B cell (primary cell): ENCODE measurements around the gene OR6B3. TPM values are rescaled to one million over a fixed set of nuclear protein-coding genes. Genes with fewer than 3 reads are reported as not detected.

Source experiments
- ATAC-seq: fragments of 200-7000 bp; cut with Tn5 transposase; one replicate; pipeline ENCODE4 v1.10.0; 2021; ENCODE audit warnings: low read depth, mild to moderate bottlenecking, moderate number of reproducible peaks, moderate library complexity
- CTCF ChIA-PET: fragments of 350-600 bp; sonication (Branson Sonifier 250); formaldehyde crosslinking; loops from one replicate; lab custom pipeline; 2021; ENCODE audit warnings: antibody characterized with exemption, inconsistent platforms; lab: Charles Lee
- POLR2A ChIA-PET: fragments of 350-600 bp; sonication (Branson Sonifier 250); formaldehyde crosslinking; loops from one replicate; lab custom pipeline; 2021; ENCODE audit warnings: antibody characterized with exemption; lab: Charles Lee
- DNase-seq: peaks from one replicate; pipeline ENCODE4 v3.0.0; 2013
- H2AFZ ChIP-seq: 2 replicates; pipeline ENCODE4 v1.6.1; 2012; ENCODE audit warnings: mild to moderate bottlenecking, low read depth, low read length; ENCODE audit not compliant: insufficient read depth, poor library complexity, severe bottlenecking
- H3K27ac ChIP-seq, 2 donors: 1 replicate in 1 of 2; 2 replicates in 1 of 2; pipeline ENCODE4 v1.5.1; 2012 to 2013; ENCODE audit warnings: low read length in 2 of 2, mild to moderate bottlenecking in 2 of 2, moderate library complexity in 1 of 2
- H3K27me3 ChIP-seq, 4 experiments: fragments of 200-600 bp in 1 of 4; sonication (generic) in 1 of 4; replicated peaks in 1 of 4; 1 replicate in 2 of 4; 2 replicates in 2 of 4; pipeline versions ENCODE4 v1.6.1 to v1.7.0; 2013 to 2016; ENCODE audit warnings: low read length in 3 of 4, mild to moderate bottlenecking in 2 of 4, mixed read lengths in 1 of 4, moderate library complexity in 1 of 4; ENCODE audit not compliant: insufficient read depth in 4 of 4, control insufficient read depth in 3 of 4; ENCODE audit errors: control extremely low read depth in 1 of 4
- H3K36me3 ChIP-seq, 2 experiments: replicated peaks in 1 of 2; 1 replicate in 1 of 2; 2 replicates in 1 of 2; pipeline versions ENCODE4 v1.6.1 to v1.7.1; 2013; ENCODE audit warnings: low read length in 1 of 2; ENCODE audit not compliant: insufficient read depth in 2 of 2, control insufficient read depth in 1 of 2; ENCODE audit errors: control extremely low read depth in 1 of 2, extremely low read depth in 1 of 2
- H3K4me1 ChIP-seq, 2 donors: fragments of 200-600 bp in 1 of 2; sonication (generic) in 1 of 2; 1 replicate in 1 of 2; 2 replicates in 1 of 2; pipeline versions ENCODE4 v1.5.1 to v1.6.1; 2013 to 2017; ENCODE audit warnings: low read length in 2 of 2; ENCODE audit not compliant: control insufficient read depth in 2 of 2, insufficient read depth in 2 of 2
- H3K4me2 ChIP-seq: replicated peaks from 2 replicates; pipeline ENCODE3; 2012; ENCODE audit warnings: mild to moderate bottlenecking, low read depth, low read length; ENCODE audit not compliant: poor library complexity, severe bottlenecking
- H3K4me3 ChIP-seq, 5 experiments: fragments of 200-600 bp in 1 of 5; sonication (generic) in 1 of 5; 1 replicate in 3 of 5; 2 replicates in 2 of 5; pipeline versions ENCODE4 v1.5.1 to v1.7.0; 2011 to 2016; ENCODE audit warnings: low read length in 4 of 5, mild to moderate bottlenecking in 4 of 5, low read depth in 2 of 5, control low read depth in 1 of 5, moderate library complexity in 1 of 5; ENCODE audit not compliant: insufficient read depth in 1 of 5; ENCODE audit errors: control extremely low read depth in 1 of 5, extremely low read depth in 1 of 5
- H3K79me2 ChIP-seq: fragments of 200-600 bp; sonication (generic); one replicate; pipeline ENCODE4 v1.6.0; 2016; ENCODE audit warnings: low read length; ENCODE audit not compliant: control insufficient read depth, insufficient read depth
- H3K9ac ChIP-seq: fragments of 200-600 bp; sonication (generic); 2 replicates; pipeline ENCODE4 v1.6.1; 2017; ENCODE audit warnings: mild to moderate bottlenecking, low read length, moderate library complexity
- H3K9me3 ChIP-seq, 3 donors: one replicate each; pipeline versions ENCODE4 v1.6.1 to v1.7.1; 2013; ENCODE audit warnings: low read length in 2 of 3; ENCODE audit not compliant: control insufficient read depth in 2 of 3, insufficient read depth in 1 of 3; ENCODE audit errors: control extremely low read depth in 1 of 3
- H4K20me1 ChIP-seq: 2 replicates; pipeline ENCODE4 v1.6.0; 2012; ENCODE audit warnings: mild to moderate bottlenecking, low read length; ENCODE audit not compliant: insufficient read depth, control insufficient read depth, poor library complexity, severe bottlenecking
- H3K27ac Mint-ChIP-seq: one replicate; pipeline ENCODE4 v1.8.0; 2021; ENCODE audit warnings: mixed read lengths
- H3K27me3 Mint-ChIP-seq: one replicate; pipeline ENCODE4 v1.8.0; 2021; ENCODE audit warnings: mixed read lengths
- H3K4me1 Mint-ChIP-seq: one replicate; pipeline ENCODE4 v1.8.0; 2021; ENCODE audit warnings: mixed read lengths
- H3K4me3 Mint-ChIP-seq: one replicate; pipeline ENCODE4 v1.8.0; 2021; ENCODE audit warnings: mixed read lengths
- H3K9me3 Mint-ChIP-seq: one replicate; pipeline ENCODE4 v1.8.0; 2022; ENCODE audit warnings: mixed read lengths; ENCODE audit not compliant: insufficient read depth
- CTCF ChIP-seq: fragments of 200-600 bp; IDR thresholded peaks from one replicate; pipeline ENCODE4 v1.8.0; 2022; ENCODE audit warnings: antibody characterized with exemption, mild to moderate bottlenecking
- EZH2 ChIP-seq: IDR thresholded peaks from 2 replicates; pipeline ENCODE4 v1.6.1; 2012; ENCODE audit warnings: borderline replicate concordance, low read depth, mild to moderate bottlenecking, moderate library complexity, low read length; ENCODE audit not compliant: insufficient read depth, poor library complexity, severe bottlenecking
- WGBS: methylation state at CpG from one replicate; pipeline ENCODE4 v1.1.5; 2013; ENCODE audit warnings: missing lambda C conversion rate; ENCODE audit not compliant: insufficient coverage; 5-methylcytosine and 5-hydroxymethylcytosine counted together
- intact Hi-C: fragments of 100-400 bp; cut with micrococcal nuclease; formaldehyde crosslinking; loops from one replicate; pipeline ENCODE4 v1.10.0; 2022
- polyA plus RNA-seq: library from polyadenylated mRNA; depleted of rRNA; stranded (reverse); fragments of >200 nt; gene quantifications from 2 replicates; pipeline ENCODE4 v1.2.3, GENCODE V29; 2012
- total RNA-seq, 2 donors: library from RNA; stranded (reverse); fragments of 120-200 nt in 1 of 2; gene quantifications; 1 replicate in 1 of 2; 2 replicates in 1 of 2; pipeline versions ENCODE4 v1.2.3 to v1.2.4, GENCODE V29; 2013 to 2022

The OR6B3 gene
- total and polyA plus RNA-seq, 2 donors (not counting 1 experiment from before 2014, with no cell fraction given) = not detected

- H3K9me3 Mint-ChIP-seq = no peaks in the 10 kb centered on the region
- POLR2A ChIA-PET = interaction anchor here (0.7 kb wide), 1 partner anchor 1215 kb away, joined by 5 read pairs; no protein-coding TSS in a partner anchor
- Histone ChIP-seq H4K20me1 (peaks cover 20% of the 10 kb centered on the region), H3K27ac (no peak overlapping the region), H3K4me2 (no peak overlapping the region), H2AFZ (no peak overlapping the region), H3K4me3 (no peak overlapping the region), H3K4me1 (no peaks in the 10 kb centered on the region), H3K9me3 (no peaks in the 10 kb centered on the region), H3K27me3 (no peaks in the 10 kb centered on the region), H3K9ac (no peak overlapping the region), H3K36me3 (peaks cover 3 to 85% of the 10 kb centered on the region in 2 experiments), H3K79me2 (peaks cover 4% of the 10 kb centered on the region)
- no CpG with 5 or more reads among the region's 1 CpG for WGBS
- TF ChIP-seq CTCF (no peak), EZH2 (no peak)
- no peak overlapping the region for H3K27ac Mint-ChIP-seq
- intact Hi-C loops = no loop called here
- no peak overlapping the region for H3K4me3 Mint-ChIP-seq
- no peak for DNase-seq
- no peaks in the 10 kb centered on the region for H3K4me1 Mint-ChIP-seq
- CTCF ChIA-PET = interaction anchor here (1.7 kb wide), 1 partner anchor 130 kb away, joined by 6 read pairs; no protein-coding TSS in a partner anchor
- ATAC-seq = no peak
- no peaks in the 10 kb centered on the region for H3K27me3 Mint-ChIP-seq
These were observed 40.0 kb downstream of the OR6B3 start for GRCh38 chr2:240013343-240013742.

- no peak overlapping the region for H3K9ac ChIP-seq
- H3K36me3 ChIP-seq = peaks cover 6 to 85% of the 10 kb centered on the region in 2 experiments
- no peaks in the 10 kb centered on the region for H3K27me3 ChIP-seq
- H3K4me1 ChIP-seq = no peaks in the 10 kb centered on the region
- H3K9me3 ChIP-seq = no peaks in the 10 kb centered on the region
- H3K4me3 ChIP-seq = no peak overlapping the region
- no peaks in the 10 kb centered on the region for H4K20me1 ChIP-seq
- H3K27me3 Mint-ChIP-seq = no peaks in the 10 kb centered on the region
- 100% methylated on average over 3 of the region's 7 CpGs for WGBS
- H3K79me2 ChIP-seq = peaks cover 3% of the 10 kb centered on the region
- no peaks in the 10 kb centered on the region for H3K9me3 Mint-ChIP-seq
- no peak overlapping the region for H3K27ac ChIP-seq
- DNase-seq (no peak), ATAC-seq (no peak)
- CTCF ChIA-PET = interaction anchor here (0.8 kb wide), 1 partner anchor 11 kb away, joined by 5 read pairs; no protein-coding TSS in a partner anchor
- H3K27ac Mint-ChIP-seq = no peak overlapping the region
- no peaks in the 10 kb centered on the region for H3K4me1 Mint-ChIP-seq
- no peak overlapping the region for H3K4me2 ChIP-seq
- POLR2A ChIA-PET = no interaction called here
- H3K4me3 Mint-ChIP-seq = no peak overlapping the region
- TF ChIP-seq EZH2 = no peak
- no peak for TF ChIP-seq CTCF
- no peak overlapping the region for H2AFZ ChIP-seq
- intact Hi-C loops = no loop called here
These were observed 50.3 kb downstream of the OR6B3 start for GRCh38 chr2:240002983-240003382.
